ENCODE data around the gene TXNDC16. TPM values are rescaled to one million over a fixed set of nuclear protein-coding genes. Genes with fewer than 3 reads are reported as not detected.

TXNDC16 gene
- total and polyA plus RNA-seq, 2 donors from 2014 or later = 2.6 to 7.3 TPM

DNA sequence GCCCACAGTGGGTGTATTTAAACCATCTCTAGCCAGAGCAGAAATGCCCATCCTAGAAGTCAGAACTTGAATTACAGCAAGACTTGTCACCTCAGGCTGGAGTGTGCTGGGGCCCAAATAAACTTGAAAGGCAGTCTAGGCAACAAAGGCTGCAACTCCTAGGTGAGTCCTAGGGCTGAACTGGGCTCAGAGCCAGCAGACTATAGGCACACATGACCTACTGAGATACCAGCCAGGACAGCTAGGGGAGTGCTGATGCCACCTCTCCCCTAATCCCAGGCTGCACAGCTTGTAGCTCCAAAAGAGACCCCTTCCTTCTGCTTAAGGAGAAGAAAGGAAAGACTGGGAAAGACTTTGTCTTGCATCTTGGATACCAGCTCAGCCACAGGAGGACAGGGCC is 106.0 kb downstream of the TXNDC16 start:
- H3K4me1 ChIP-seq (ENCODE audit: control insufficient read depth in 2 of 3, insufficient read depth in 2 of 3, low read depth in 1 of 3, low read length in 3 of 3) = no peaks in the 10 kb centered on the region
- no peaks in the 10 kb centered on the region for H3K36me3 ChIP-seq (ENCODE audit: control insufficient read depth in 2 of 3, insufficient read depth in 3 of 3, low read length in 3 of 3)
- intact Hi-C loops (cut with DNase I) = no loop called here
- H3K27me3 ChIP-seq (ENCODE audit: control insufficient read depth, insufficient read depth, low read length) = no peaks in the 10 kb centered on the region
- FAIRE-seq (no peak), DNase-seq (no peak)
- TF ChIP-seq, protein P1, sequence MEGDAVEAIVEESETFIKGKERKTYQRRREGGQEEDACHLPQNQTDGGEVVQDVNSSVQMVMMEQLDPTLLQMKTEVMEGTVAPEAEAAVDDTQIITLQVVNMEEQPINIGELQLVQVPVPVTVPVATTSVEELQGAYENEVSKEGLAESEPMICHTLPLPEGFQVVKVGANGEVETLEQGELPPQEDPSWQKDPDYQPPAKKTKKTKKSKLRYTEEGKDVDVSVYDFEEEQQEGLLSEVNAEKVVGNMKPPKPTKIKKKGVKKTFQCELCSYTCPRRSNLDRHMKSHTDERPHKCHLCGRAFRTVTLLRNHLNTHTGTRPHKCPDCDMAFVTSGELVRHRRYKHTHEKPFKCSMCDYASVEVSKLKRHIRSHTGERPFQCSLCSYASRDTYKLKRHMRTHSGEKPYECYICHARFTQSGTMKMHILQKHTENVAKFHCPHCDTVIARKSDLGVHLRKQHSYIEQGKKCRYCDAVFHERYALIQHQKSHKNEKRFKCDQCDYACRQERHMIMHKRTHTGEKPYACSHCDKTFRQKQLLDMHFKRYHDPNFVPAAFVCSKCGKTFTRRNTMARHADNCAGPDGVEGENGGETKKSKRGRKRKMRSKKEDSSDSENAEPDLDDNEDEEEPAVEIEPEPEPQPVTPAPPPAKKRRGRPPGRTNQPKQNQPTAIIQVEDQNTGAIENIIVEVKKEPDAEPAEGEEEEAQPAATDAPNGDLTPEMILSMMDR (IDR thresholded peaks at IDR 0.05; ENCODE audit: borderline replicate concordance, extremely low read depth, insufficient read depth) = no peak
- no peak overlapping the region for H3K9ac ChIP-seq (ENCODE audit: low read length in 3 of 3)
- H3K9me3 ChIP-seq (ENCODE audit: control insufficient read depth in 2 of 3, insufficient read depth in 1 of 3, low read length in 3 of 3) = no peaks in the 10 kb centered on the region
- no peak overlapping the region for H3K27ac ChIP-seq (ENCODE audit: low read depth in 2 of 2, low read length in 2 of 2)
- no peak overlapping the region for H3K4me3 ChIP-seq (ENCODE audit: low read length in 3 of 3)

DNA sequence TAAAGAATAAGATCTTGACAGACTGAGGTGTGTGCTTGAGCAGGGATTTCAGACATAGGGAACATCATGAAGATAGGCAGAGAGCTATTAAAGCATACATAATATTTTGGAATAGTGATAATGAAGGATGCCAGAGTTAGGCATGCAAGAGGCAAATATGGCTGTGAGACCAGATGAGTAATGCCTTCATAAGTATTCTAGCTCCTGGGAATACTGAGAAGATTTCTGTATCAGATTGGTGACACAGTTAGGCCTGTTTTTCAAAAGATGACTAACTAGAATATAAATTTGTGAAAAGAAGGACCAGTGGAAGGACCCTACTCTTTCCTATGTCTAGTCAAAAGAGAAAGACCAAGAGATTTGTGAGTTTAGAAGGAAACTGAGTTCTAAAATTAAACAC is 108.8 kb downstream of the TXNDC16 start:
- H3K9ac ChIP-seq (ENCODE audit: low read length in 3 of 3) = no peak overlapping the region
- no peaks in the 10 kb centered on the region for H3K36me3 ChIP-seq (ENCODE audit: control insufficient read depth in 2 of 3, insufficient read depth in 3 of 3, low read length in 3 of 3)
- FAIRE-seq (no peak), DNase-seq (no peak)
- no peaks in the 10 kb centered on the region for H3K27me3 ChIP-seq (ENCODE audit: control insufficient read depth, insufficient read depth, low read length)
- no peaks in the 10 kb centered on the region for H3K4me1 ChIP-seq (ENCODE audit: control insufficient read depth in 2 of 3, insufficient read depth in 2 of 3, low read depth in 1 of 3, low read length in 3 of 3)
- TF ChIP-seq, protein P1 (IDR thresholded peaks at IDR 0.05; ENCODE audit: borderline replicate concordance, extremely low read depth, insufficient read depth) = no peak
- H3K4me3 ChIP-seq (ENCODE audit: low read length in 3 of 3) = no peak overlapping the region
- H3K9me3 ChIP-seq (ENCODE audit: control insufficient read depth in 2 of 3, insufficient read depth in 1 of 3, low read length in 3 of 3) = no peaks in the 10 kb centered on the region
- no peak overlapping the region for H3K27ac ChIP-seq (ENCODE audit: low read depth in 2 of 2, low read length in 2 of 2)
- intact Hi-C loops (cut with DNase I) = no loop called here

DNA sequence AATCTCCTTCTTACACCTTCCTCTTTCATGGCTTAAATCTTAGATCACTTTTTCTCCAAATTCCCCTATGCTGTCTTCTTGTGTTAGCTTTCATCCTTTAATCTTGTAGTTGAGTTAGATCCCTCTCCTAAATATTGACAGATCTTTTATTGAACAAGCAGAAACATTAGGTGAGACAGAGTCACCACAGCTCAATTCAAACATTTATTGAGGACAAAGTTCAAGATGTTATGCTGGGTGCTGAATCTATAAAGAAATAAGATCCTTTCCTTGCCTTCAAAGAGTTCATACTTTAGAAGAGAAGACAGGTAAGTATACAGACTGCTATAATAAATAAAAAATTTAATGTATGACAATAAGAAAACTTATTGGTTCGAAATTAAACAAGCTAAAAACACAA is 109.7 kb downstream of the TXNDC16 start:
- Histone ChIP-seq H3K9ac (ENCODE audit: low read length in 3 of 3) (no peak overlapping the region), H3K9me3 (ENCODE audit: control insufficient read depth in 2 of 3, insufficient read depth in 1 of 3, low read length in 3 of 3) (no peaks in the 10 kb centered on the region), H3K4me1 (ENCODE audit: control insufficient read depth in 2 of 3, insufficient read depth in 2 of 3, low read depth in 1 of 3, low read length in 3 of 3) (no peaks in the 10 kb centered on the region), H3K27ac (ENCODE audit: low read depth in 2 of 2, low read length in 2 of 2) (no peak overlapping the region), H3K4me3 (ENCODE audit: low read length in 3 of 3) (no peak overlapping the region), H3K27me3 (ENCODE audit: control insufficient read depth, insufficient read depth, low read length) (no peaks in the 10 kb centered on the region), H3K36me3 (ENCODE audit: control insufficient read depth in 2 of 3, insufficient read depth in 3 of 3, low read length in 3 of 3) (no peaks in the 10 kb centered on the region)
- TF ChIP-seq, protein P1 (IDR thresholded peaks at IDR 0.05; ENCODE audit: borderline replicate concordance, extremely low read depth, insufficient read depth) = no peak
- DNase-seq (no peak), FAIRE-seq (no peak)
- intact Hi-C loops (cut with DNase I) = no loop called here

DNA sequence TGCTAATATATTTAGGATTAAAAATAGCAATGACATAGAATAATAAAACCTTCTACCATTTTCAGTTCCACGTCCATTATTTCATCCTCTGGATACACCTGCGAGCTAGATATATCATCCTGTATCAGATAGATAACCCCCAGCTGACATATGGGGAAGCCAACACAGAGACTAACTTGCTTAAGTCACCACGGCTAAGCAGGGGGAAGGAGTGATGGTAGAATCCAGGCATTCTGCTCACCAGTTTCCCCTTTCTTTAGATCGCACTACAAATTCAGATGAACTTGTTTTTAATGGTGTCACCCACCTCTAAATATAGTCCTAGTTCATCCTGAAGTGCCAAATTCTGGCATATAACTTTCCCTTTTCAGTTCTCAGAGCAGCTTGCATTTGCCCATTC is 110.1 kb downstream of the TXNDC16 start:
- H3K36me3 ChIP-seq (ENCODE audit: control insufficient read depth in 2 of 3, insufficient read depth in 3 of 3, low read length in 3 of 3) = no peaks in the 10 kb centered on the region

More for the DNA sequence above, 110.1 kb downstream of the TXNDC16 start:
- intact Hi-C loops (cut with DNase I) = no loop called here
- DNase-seq = no peak
- Histone ChIP-seq H3K27ac (ENCODE audit: low read depth in 2 of 2, low read length in 2 of 2) (no peak overlapping the region), H3K27me3 (ENCODE audit: control insufficient read depth, insufficient read depth, low read length) (no peaks in the 10 kb centered on the region), H3K9me3 (ENCODE audit: control insufficient read depth in 2 of 3, insufficient read depth in 1 of 3, low read length in 3 of 3) (no peaks in the 10 kb centered on the region), H3K4me3 (ENCODE audit: low read length in 3 of 3) (no peak overlapping the region), H3K9ac (ENCODE audit: low read length in 3 of 3) (no peak overlapping the region), H3K4me1 (ENCODE audit: control insufficient read depth in 2 of 3, insufficient read depth in 2 of 3, low read depth in 1 of 3, low read length in 3 of 3) (no peaks in the 10 kb centered on the region)
- no peak for FAIRE-seq
- TF ChIP-seq, protein P1 (IDR thresholded peaks at IDR 0.05; ENCODE audit: borderline replicate concordance, extremely low read depth, insufficient read depth) = no peak
